HepG2 (cell line): Measurements from ENCODE around the gene IL5RA.

Experiments used
- CBX5 ChIP-seq: sonication (generic); formaldehyde crosslinking; IDR thresholded peaks from 2 replicates; pipeline ENCODE4 v1.4.0; 2020; ENCODE audit warnings: missing genetic modification reagents, borderline replicate concordance
- CTCF ChIP-seq: sonication (generic); formaldehyde crosslinking; IDR thresholded peaks from 2 replicates; pipeline ENCODE4 v1.5.0; 2020; ENCODE audit warnings: mild to moderate bottlenecking, missing genetic modification reagents, moderate library complexity
- ELF1 ChIP-seq: sonication (generic); formaldehyde crosslinking; IDR thresholded peaks from 2 replicates; pipeline ENCODE4 v1.4.0; 2020; ENCODE audit warnings: missing genetic modification reagents
- ERF ChIP-seq: IDR thresholded peaks from 2 replicates; pipeline ENCODE4 v1.6.1; 2018; ENCODE audit warnings: missing biosample characterization, missing genetic modification reagents
- HNF4A ChIP-seq: sonication (generic); formaldehyde crosslinking; IDR thresholded peaks from 2 replicates; pipeline ENCODE4 v1.4.0; 2020; ENCODE audit warnings: missing genetic modification reagents
- PHF8 ChIP-seq: sonication (generic); formaldehyde crosslinking; IDR thresholded peaks from 2 replicates; pipeline ENCODE4 v1.5.0; 2020; ENCODE audit warnings: missing genetic modification reagents
- RFX5 ChIP-seq: IDR thresholded peaks from 2 replicates; pipeline ENCODE4 v1.6.1; 2011; ENCODE audit warnings: low read depth, low read length, improper control_type of control experiment
- SMC3 ChIP-seq: IDR thresholded peaks from 2 replicates; pipeline ENCODE4 v1.6.1; 2011; ENCODE audit warnings: low read length, improper control_type of control experiment
- USF2 ChIP-seq, 2 experiments: sonication (generic) in 1 of 2; formaldehyde crosslinking in 1 of 2; IDR thresholded peaks; 2 replicates each; pipeline versions ENCODE4 v1.5.1 to v1.6.1; 2011 to 2020; ENCODE audit warnings: borderline replicate concordance in 1 of 2, low read depth in 1 of 2, low read length in 1 of 2, mild to moderate bottlenecking in 1 of 2, missing genetic modification reagents in 1 of 2, moderate library complexity in 1 of 2
- YY1 ChIP-seq: IDR thresholded peaks from 2 replicates; pipeline ENCODE4 v1.6.1; 2011; ENCODE audit warnings: low read length, low read depth, moderate library complexity, mild to moderate bottlenecking; ENCODE audit not compliant: insufficient read depth, insufficient replicate concordance
- ZBTB40 ChIP-seq, 2 experiments: fragments of 450-650 bp in 1 of 2; sonication (generic) in 1 of 2; formaldehyde crosslinking in 1 of 2; IDR thresholded peaks; 2 replicates each; pipeline versions ENCODE4 v1.6.1 to v1.8.0; 2016 to 2022; ENCODE audit warnings: antibody characterized with exemption in 1 of 2, mild to moderate bottlenecking in 1 of 2, missing genetic modification reagents in 1 of 2
- ZFP36 ChIP-seq: fragments of 150-350 bp; IDR thresholded peaks from 2 replicates; pipeline ENCODE4 v1.6.1; 2018; ENCODE audit warnings: borderline replicate concordance, low read length, low read depth; ENCODE audit not compliant: partially characterized antibody
- ZSCAN30 ChIP-seq: sonication (generic); formaldehyde crosslinking; IDR thresholded peaks from 2 replicates; pipeline ENCODE4 v1.5.0; 2020; ENCODE audit warnings: mild to moderate bottlenecking, missing genetic modification reagents

GRCh38 chr3:3105246-3105645 lies 4.9 kb downstream of the IL5RA start:
- no peak for TF ChIP-seq CTCF (CRISPR knock-in tag)
- no peak for TF ChIP-seq ERF (CRISPR knock-in tag)
- no peak for TF ChIP-seq SMC3
- no peak for TF ChIP-seq ZBTB40 (IDR thresholded peaks at IDR 0.05)
- no peak for TF ChIP-seq ZBTB40 (CRISPR knock-in tag; IDR thresholded peaks at IDR 0.05)
- no peak for TF ChIP-seq CBX5 (CRISPR knock-in tag)
- no peak for TF ChIP-seq USF2 (IDR thresholded peaks at IDR 0.05; ENCODE audit: low read depth, low read length)
- no peak for TF ChIP-seq USF2 (CRISPR knock-in tag; IDR thresholded peaks at IDR 0.05; ENCODE audit: borderline replicate concordance)
- no peak for TF ChIP-seq ELF1 (CRISPR knock-in tag)
- no peak for TF ChIP-seq YY1
- no peak for TF ChIP-seq ZFP36
- no peak for TF ChIP-seq RFX5
- TF ChIP-seq PHF8 (CRISPR knock-in tag): no peak
- TF ChIP-seq HNF4A (CRISPR knock-in tag): no peak
- no peak for TF ChIP-seq ZSCAN30 (CRISPR knock-in tag)
